Activated naive CD8-positive, alpha-beta T cell (primary cell): Measurements from ENCODE around the gene SBNO2.
A peak's percentile ranks its signal among the peaks of the same experiment; 100 is the strongest.

Source experiments
- H3K27ac Mint-ChIP-seq: one replicate; pipeline ENCODE4 v1.8.0; 2021; ENCODE audit warnings: mixed read lengths
- H3K27me3 Mint-ChIP-seq: one replicate; pipeline ENCODE4 v1.8.0; 2021; ENCODE audit warnings: mixed read lengths
- H3K36me3 Mint-ChIP-seq: one replicate; pipeline ENCODE4 v1.8.0; 2021; ENCODE audit warnings: mixed read lengths
- H3K4me1 Mint-ChIP-seq: one replicate; pipeline ENCODE4 v1.8.0; 2021; ENCODE audit warnings: low read depth, mixed read lengths
- H3K4me3 Mint-ChIP-seq: one replicate; pipeline ENCODE4 v1.8.0; 2021; ENCODE audit warnings: mild to moderate bottlenecking, mixed read lengths
- H3K9me3 Mint-ChIP-seq: one replicate; pipeline ENCODE4 v1.8.0; 2021; ENCODE audit warnings: low read depth, mixed read lengths

SBNO2 gene

DNA sequence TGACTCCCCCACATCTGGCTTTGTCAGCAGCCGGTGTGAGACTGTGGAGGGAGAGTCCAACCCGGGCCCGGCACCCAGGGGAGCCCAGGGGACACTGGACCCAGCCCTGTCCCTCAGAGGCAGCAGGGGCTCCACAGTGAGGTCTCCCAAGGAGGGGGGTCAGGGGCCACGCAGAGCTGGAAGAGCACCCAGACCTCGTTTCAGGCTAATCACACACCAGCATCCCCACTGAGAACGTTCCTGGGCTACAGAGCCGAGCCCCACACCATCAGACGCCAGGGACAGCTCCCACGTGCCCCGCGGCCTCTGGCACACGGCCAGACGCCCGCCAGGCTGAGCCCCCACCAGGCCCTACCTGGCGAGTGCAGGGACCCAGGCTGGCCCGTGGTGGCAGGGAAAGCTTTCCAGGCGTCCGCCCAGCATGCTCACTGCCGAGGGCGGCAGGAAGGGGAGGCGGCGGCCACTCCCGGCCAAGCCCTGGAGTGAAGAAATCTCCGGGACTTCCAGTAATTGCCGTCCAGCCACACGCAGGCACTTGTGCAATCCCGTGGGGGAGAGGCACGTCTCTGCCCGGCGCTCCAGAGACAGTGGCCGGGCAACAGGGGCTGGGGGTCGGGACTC lies 19.2 kb downstream of the SBNO2 start:
- H3K36me3 Mint-ChIP-seq: no peaks in the 10 kb centered on the region
- no peaks in the 10 kb centered on the region for H3K27me3 Mint-ChIP-seq
- no peak overlapping the region for H3K4me3 Mint-ChIP-seq
- H3K27ac Mint-ChIP-seq: no peak overlapping the region
- H3K9me3 Mint-ChIP-seq: no peaks in the 10 kb centered on the region
- H3K4me1 Mint-ChIP-seq: peaks cover 1% of the 10 kb centered on the region

DNA sequence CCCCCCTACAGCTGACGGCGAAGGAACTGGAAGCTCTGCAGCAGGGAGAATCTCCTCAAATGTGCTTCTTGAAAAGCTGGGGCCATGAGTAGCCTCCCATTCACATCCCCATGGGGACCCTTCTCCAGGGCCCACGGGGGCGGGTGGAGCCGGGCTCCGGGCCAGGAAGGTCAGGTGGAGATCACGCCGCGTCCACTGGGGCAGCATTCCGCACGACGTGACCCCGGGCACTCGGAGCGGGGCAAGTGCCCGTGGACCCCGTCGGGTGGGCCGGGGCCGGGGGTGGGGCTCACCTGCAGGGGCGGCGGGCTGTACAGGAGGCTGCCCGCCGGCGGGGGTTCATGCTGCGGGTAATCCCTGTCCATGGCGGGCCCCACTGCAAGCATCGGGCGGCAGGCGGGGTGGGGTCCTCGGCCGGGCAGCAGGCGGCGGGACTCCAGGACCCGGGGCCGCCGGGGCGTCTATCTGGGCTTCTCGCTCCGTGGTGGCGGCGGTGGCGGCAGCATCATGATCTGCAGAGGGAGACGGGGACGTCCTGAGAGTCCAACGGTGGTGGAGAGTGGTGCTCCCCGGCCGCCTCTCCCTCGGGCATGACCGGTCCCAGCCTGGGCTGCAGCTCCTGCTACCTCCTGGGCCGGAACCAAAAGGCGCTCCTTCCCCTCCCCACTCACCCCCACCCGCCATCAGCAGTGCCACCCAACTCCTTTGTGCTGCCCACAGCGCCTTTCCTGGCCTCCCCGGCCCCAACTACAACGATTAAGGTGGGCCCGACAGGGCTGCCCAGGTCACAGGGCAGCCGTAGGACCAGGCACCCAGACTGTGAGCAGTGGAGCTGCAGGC lies 20.0 kb downstream of the SBNO2 start:
- Mint-ChIP-seq H3K4me3 (no peak overlapping the region), H3K9me3 (no peaks in the 10 kb centered on the region), H3K36me3 (no peaks in the 10 kb centered on the region), H3K4me1 (peaks cover 1% of the 10 kb centered on the region), H3K27ac (no peak overlapping the region), H3K27me3 (no peaks in the 10 kb centered on the region)

DNA sequence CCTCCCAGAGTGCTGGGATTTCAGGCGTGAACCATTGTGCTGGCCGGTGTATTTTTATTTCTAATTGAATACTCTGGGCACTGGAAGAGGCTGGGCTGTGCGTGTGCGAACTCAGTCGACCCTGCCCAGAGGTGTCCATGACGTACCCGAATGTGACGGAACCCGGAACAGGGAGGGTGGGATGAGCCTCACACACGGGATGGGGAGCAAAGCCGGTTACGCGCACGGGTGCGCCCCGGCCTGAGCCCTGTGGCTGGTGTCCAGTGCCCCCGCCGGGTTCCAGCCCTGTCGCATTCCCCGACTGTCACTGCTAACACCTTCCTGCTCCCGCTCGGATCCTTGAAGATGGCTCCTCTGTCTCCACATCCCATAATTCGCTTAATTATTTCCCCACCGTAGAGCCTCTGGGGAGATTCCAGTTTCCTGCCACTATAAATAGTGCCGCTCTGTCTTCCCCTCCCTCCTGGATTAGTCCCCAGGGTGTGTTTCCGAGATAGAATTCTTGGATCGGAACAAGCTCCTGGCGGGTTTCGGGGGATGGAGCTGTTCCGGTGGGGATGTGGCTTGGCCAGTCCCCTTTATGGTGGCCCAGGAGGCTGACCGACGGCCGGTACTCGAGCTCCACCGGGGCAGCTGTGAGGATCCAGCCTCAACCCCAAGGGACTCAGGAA lies 22.0 kb downstream of the SBNO2 start:
- no peaks in the 10 kb centered on the region for H3K9me3 Mint-ChIP-seq
- no peaks in the 10 kb centered on the region for H3K27me3 Mint-ChIP-seq
- no peak overlapping the region for H3K4me3 Mint-ChIP-seq
- peak overlapping the region; percentile 22 for H3K27ac Mint-ChIP-seq
- H3K4me1 Mint-ChIP-seq: peaks cover 1% of the 10 kb centered on the region
- no peaks in the 10 kb centered on the region for H3K36me3 Mint-ChIP-seq

GRCh38 chr19:1151037-1151724 lies 22.9 kb downstream of the SBNO2 start:
- no peaks in the 10 kb centered on the region for H3K27me3 Mint-ChIP-seq

DNA sequence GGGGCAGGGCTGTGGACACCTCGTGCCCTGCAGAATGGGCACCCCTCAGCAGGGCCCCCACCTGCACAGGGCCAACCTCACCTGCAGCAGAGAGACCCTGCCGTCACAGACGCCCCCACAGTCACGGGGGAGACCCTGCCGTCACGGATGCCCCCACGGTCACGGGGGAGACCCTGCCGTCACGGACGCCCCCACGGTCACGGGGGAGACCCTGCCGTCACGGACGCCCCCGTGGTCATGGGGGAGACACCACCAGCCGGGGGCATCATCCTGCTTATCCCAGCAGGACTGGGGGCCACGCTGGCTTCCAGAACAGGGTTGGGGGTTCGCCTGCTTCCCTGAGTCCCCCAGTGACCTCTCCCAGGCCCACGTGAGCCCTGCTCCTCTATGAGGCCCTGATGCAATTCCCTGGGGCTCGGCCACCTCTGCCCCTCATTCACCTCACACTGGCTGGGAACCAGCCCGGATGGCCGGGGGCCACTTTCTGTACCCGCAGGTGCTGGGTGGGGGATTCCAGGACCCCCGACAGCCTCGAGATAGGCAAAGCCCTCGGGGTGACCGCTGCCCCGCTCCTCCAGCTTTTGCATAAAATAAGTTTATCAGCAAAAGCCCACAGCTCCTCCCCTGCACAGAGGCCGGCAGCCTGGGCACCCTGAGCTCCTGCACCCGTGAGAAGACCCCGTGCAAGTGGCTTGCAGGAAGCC lies 23.6 kb downstream of the SBNO2 start:
- no peak overlapping the region for H3K27ac Mint-ChIP-seq
- no peaks in the 10 kb centered on the region for H3K27me3 Mint-ChIP-seq
- no peaks in the 10 kb centered on the region for H3K9me3 Mint-ChIP-seq
- no peaks in the 10 kb centered on the region for H3K4me1 Mint-ChIP-seq
- no peak overlapping the region for H3K4me3 Mint-ChIP-seq
- H3K36me3 Mint-ChIP-seq: no peaks in the 10 kb centered on the region

More at GRCh38 chr19:1151037-1151724, 22.9 kb downstream of the SBNO2 start:
- Mint-ChIP-seq H3K4me1 (peaks cover 1% of the 10 kb centered on the region), H3K36me3 (no peaks in the 10 kb centered on the region), H3K27ac (no peak overlapping the region), H3K4me3 (no peak overlapping the region), H3K9me3 (no peaks in the 10 kb centered on the region)

DNA sequence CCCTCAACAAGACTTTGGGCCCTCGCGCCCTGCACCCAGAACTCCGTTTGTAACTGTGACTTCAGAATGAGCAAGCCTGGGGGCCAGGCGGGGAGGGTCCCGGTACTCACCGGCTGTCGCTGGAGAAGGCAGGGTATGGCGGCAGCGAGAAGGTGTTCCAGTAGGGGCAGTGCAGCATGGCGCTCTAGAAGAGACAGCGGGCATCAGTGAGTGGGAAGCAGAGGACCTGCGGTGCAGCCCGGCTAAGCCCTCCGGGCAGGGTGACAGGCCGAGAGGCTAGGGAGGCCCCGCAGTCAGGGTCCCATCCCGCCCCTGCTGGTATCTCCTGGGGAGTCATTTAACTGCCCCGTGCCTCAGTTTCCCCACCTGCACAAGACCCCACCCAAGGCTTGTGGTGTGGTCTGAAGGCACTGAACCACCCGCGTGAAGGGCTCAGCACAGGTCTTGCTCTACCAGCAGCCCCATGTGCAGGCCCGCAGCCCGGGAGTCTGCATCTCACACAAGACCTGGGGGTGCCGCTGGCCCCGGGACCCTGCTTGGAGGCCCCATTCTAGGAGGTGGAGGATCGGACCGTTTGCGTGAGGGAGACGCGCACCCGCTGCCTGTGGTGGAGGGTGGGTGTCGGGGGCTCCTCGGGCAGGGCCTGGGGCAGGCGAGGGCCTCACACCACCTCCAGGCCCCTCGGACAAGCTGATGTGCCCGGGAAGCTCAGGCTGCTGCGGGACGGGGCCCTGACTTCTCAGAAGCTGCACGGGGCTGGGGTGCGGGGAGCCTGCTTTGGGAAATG lies 24.6 kb downstream of the SBNO2 start:
- peaks cover 1% of the 10 kb centered on the region for H3K36me3 Mint-ChIP-seq
- no peak overlapping the region for H3K4me3 Mint-ChIP-seq
- no peak overlapping the region for H3K27ac Mint-ChIP-seq
- no peaks in the 10 kb centered on the region for H3K4me1 Mint-ChIP-seq
- H3K9me3 Mint-ChIP-seq: no peaks in the 10 kb centered on the region
- no peaks in the 10 kb centered on the region for H3K27me3 Mint-ChIP-seq

DNA sequence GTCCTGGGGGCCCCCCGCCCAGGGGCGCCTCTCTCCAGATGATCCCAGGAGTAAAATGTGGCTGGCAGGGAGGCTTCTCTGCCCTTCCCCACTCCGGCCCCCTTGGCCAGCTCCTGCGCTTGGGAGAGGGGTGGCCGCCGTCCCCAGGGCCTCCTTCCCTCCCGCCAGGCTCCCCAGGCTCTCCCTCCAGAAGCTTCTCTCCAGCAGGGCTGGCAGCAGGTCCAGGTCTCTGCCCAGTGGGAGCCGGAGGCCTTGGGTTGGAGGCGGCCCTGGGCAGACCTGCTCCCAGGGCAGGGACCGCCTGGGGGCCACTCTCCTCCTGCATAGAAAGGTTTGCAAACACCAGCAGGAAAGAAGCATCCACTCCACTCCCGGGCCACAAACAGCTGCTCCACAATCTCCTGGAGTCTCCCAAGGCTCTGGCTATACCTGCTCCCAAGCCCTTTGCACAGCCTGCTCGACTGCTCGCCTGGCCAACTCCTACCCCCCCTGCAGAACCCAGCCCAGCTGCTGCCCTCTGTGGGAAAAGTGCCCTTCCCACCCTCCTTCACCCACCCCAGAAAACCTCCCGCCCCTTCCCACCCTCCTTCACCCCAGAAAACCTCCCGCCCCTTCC lies 26.0 kb downstream of the SBNO2 start:
- no peaks in the 10 kb centered on the region for H3K4me1 Mint-ChIP-seq
- H3K9me3 Mint-ChIP-seq: no peaks in the 10 kb centered on the region
- H3K27me3 Mint-ChIP-seq: no peaks in the 10 kb centered on the region
- H3K36me3 Mint-ChIP-seq: peaks cover 2% of the 10 kb centered on the region
- H3K4me3 Mint-ChIP-seq: no peak overlapping the region
- no peak overlapping the region for H3K27ac Mint-ChIP-seq

DNA sequence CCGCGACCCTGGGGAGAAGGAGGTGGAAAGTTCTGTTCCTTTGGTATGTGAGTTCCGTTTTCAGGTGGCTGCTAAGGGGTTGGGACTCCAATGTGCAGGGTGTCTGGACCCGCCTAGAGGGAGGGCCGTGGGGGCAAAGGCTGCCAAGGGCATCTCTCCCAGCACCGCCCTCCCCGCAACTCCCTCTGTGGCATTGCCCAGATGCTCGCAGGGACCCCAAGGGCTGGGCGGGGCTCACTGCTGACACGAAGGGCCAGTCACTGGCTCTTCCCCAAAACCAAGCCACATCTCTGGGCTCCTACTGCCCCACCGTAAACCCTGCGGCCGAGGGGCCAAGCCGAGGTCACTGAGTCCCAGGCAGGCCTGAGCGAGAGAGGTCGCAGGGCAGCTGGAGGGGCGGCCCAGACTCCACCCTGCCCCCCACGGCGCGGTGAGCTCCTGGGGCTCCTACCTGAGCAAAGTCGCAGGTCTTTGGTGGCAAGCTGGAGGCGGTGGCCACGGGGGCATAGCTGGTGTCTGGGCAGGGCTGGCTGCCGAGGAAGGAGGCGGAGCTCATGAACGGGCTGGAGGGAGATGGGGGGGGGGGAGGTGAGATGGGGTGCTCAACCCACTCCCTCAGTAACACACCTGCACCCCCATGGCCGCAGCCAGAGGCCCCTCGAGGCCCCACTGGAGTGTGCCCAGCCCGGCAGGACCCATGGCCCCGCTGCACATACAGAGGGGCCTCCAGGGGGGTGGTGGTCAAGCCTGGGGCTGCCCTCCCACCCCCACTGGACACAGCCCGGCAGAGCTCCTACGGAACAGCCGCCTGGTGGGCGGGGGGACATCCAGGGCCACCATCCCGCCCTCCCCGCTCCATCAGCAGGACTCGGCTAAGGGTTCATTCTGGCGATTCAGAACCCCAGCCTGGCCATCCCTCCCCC lies 26.9 kb downstream of the SBNO2 start:
- no peak overlapping the region for H3K4me3 Mint-ChIP-seq
- no peaks in the 10 kb centered on the region for H3K4me1 Mint-ChIP-seq
- H3K27ac Mint-ChIP-seq: no peak overlapping the region
- H3K27me3 Mint-ChIP-seq: no peaks in the 10 kb centered on the region
- H3K9me3 Mint-ChIP-seq: no peaks in the 10 kb centered on the region
- peaks cover 3% of the 10 kb centered on the region for H3K36me3 Mint-ChIP-seq

- no peaks in the 10 kb centered on the region for H3K27me3 Mint-ChIP-seq
- H3K9me3 Mint-ChIP-seq: no peaks in the 10 kb centered on the region
- no peak overlapping the region for H3K27ac Mint-ChIP-seq
- no peaks in the 10 kb centered on the region for H3K4me1 Mint-ChIP-seq
- peaks cover 6% of the 10 kb centered on the region for H3K36me3 Mint-ChIP-seq
- no peak overlapping the region for H3K4me3 Mint-ChIP-seq
Measured at GRCh38 chr19:1146412-1146699, 27.7 kb downstream of the SBNO2 start.

DNA sequence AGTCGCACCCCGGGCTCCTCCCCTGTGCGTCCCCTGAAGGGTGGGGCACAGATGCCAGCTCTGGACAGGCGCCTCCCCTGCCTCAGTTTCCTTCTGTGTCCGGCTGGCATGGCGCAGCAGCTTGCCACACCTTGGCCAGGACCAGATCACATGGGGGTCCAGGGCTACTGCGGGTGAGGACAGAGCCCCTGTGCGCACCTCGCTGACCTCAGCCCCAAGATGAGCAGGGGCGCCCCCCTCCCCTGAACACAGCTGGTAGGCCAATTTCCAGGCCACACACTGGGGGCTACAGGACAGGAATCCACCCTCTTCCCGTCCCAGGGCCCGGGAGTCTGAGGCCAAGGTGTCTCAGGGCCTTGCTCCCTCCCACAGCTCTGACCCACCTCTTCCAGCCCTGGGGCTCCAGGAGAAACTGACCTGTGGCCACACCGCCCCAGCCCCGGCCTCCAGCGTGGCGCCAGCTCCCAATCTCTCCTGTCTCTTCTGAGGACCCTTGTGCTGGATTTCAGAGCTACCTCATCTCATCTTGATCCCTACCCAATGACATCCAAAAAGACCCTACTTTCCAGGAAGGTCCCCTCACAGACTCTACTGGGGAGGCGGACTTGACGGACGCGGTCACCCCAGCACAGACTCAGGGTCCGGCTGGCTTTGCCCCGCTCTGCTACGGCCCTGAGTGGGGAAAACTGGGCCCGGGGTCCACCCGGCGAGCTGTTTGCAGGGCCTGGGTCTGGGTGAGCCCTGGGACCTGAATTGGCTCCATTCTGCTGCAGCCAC lies 28.2 kb downstream of the SBNO2 start:
- H3K4me1 Mint-ChIP-seq: no peaks in the 10 kb centered on the region
- H3K4me3 Mint-ChIP-seq: no peak overlapping the region
- no peak overlapping the region for H3K27ac Mint-ChIP-seq
- H3K27me3 Mint-ChIP-seq: no peaks in the 10 kb centered on the region
- no peaks in the 10 kb centered on the region for H3K9me3 Mint-ChIP-seq
- peaks cover 6% of the 10 kb centered on the region for H3K36me3 Mint-ChIP-seq

GRCh38 chr19:1144741-1145140 lies 29.3 kb downstream of the SBNO2 start:
- no peaks in the 10 kb centered on the region for H3K9me3 Mint-ChIP-seq
- H3K36me3 Mint-ChIP-seq: peaks cover 6% of the 10 kb centered on the region
- no peaks in the 10 kb centered on the region for H3K4me1 Mint-ChIP-seq

DNA sequence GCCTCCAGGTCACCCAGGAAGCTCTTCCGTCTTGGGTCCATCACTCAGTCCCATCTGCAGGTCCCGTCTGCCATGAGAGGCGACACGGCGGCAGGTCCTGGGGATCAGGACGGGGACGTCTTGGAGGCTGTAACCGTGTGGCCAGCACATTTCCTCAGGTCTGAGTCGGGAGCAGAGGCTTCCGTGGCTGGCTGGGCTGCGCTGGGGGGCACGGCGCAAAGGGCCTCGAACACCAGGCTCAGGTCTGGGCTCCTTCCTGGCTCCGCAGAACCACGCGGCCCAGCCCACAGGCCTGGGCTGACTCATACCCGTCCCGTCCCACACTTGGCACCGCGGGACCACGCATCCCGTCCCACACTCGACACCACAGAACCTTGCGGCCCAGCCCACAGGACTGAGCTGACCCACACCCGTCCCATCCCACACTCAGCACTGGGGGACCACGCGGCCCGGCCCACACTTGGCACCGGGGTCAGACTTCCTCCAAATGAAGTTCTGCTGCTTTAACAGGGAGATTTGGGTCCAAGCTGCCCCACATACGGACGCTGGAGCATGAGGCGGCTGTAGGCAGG lies 30.2 kb downstream of the SBNO2 start:
- Mint-ChIP-seq H3K27ac (no peak overlapping the region), H3K36me3 (peaks cover 6% of the 10 kb centered on the region), H3K9me3 (no peaks in the 10 kb centered on the region), H3K27me3 (no peaks in the 10 kb centered on the region), H3K4me3 (no peak overlapping the region), H3K4me1 (no peaks in the 10 kb centered on the region)

More at GRCh38 chr19:1144741-1145140, 29.3 kb downstream of the SBNO2 start:
- no peak overlapping the region for H3K4me3 Mint-ChIP-seq
- no peak overlapping the region for H3K27ac Mint-ChIP-seq
- H3K27me3 Mint-ChIP-seq: no peaks in the 10 kb centered on the region
